Hepatocyte (in vitro differentiated cells): Measurements from ENCODE around the gene TUBB6. TPM values are rescaled to one million over a fixed set of nuclear protein-coding genes. Genes with fewer than 3 reads are reported as not detected.

Experiments used
- DNase-seq: peaks from one replicate; pipeline ENCODE4 v3.0.0-alpha.2; 2016; ENCODE audit warnings: low spot score
- H2AFZ ChIP-seq: fragments of 200-600 bp; sonication (generic); 2 replicates; pipeline ENCODE4 v1.6.0; 2016; ENCODE audit warnings: antibody characterized with exemption, mild to moderate bottlenecking
- H3K27ac ChIP-seq: fragments of 200-600 bp; sonication (generic); 2 replicates; pipeline ENCODE4 v1.5.1; 2016; ENCODE audit warnings: mild to moderate bottlenecking
- H3K27me3 ChIP-seq: fragments of 200-600 bp; sonication (generic); 2 replicates; pipeline ENCODE4 v1.6.1; 2016
- H3K36me3 ChIP-seq: fragments of 200-600 bp; sonication (generic); replicated peaks from 2 replicates; pipeline ENCODE4 v1.5.1; 2016; ENCODE audit warnings: low read depth; ENCODE audit not compliant: insufficient read depth
- H3K4me1 ChIP-seq: fragments of 200-600 bp; sonication (generic); 2 replicates; pipeline ENCODE4 v1.5.1; 2016; ENCODE audit warnings: mild to moderate bottlenecking, moderate library complexity; ENCODE audit not compliant: insufficient read depth
- H3K4me2 ChIP-seq: fragments of 200-600 bp; sonication (generic); 2 replicates; pipeline ENCODE4 v1.6.0; 2016
- H3K4me3 ChIP-seq: fragments of 200-600 bp; sonication (generic); 2 replicates; pipeline ENCODE4 v1.5.1; 2016; ENCODE audit warnings: mild to moderate bottlenecking
- H3K79me2 ChIP-seq: fragments of 200-600 bp; sonication (generic); 2 replicates; pipeline ENCODE4 v1.6.0; 2017; ENCODE audit warnings: mild to moderate bottlenecking
- H3K9me2 ChIP-seq: fragments of 200-600 bp; sonication (generic); replicated peaks from 2 replicates; pipeline ENCODE4 v1.6.0; 2017; ENCODE audit warnings: mild to moderate bottlenecking; ENCODE audit not compliant: insufficient read depth
- H3K9me3 ChIP-seq: fragments of 200-600 bp; sonication (generic); 2 replicates; pipeline ENCODE4 v1.5.1; 2016; ENCODE audit warnings: low read depth, mild to moderate bottlenecking
- H4K20me1 ChIP-seq: fragments of 200-600 bp; sonication (generic); 2 replicates; pipeline ENCODE4 v1.6.0; 2016; ENCODE audit warnings: mild to moderate bottlenecking; ENCODE audit not compliant: insufficient read depth, poor library complexity, severe bottlenecking
- CTCF ChIP-seq: fragments of 200-600 bp; sonication (generic); IDR thresholded peaks from 2 replicates; pipeline ENCODE4 v1.5.1; 2016; ENCODE audit warnings: antibody characterized with exemption, mild to moderate bottlenecking; ENCODE audit not compliant: poor library complexity
- EZH2 ChIP-seq: fragments of 200-600 bp; sonication (generic); IDR thresholded peaks from 2 replicates; pipeline ENCODE4 v1.6.1; 2016; ENCODE audit warnings: antibody characterized with exemption, mild to moderate bottlenecking, borderline replicate concordance
- EZH2phosphoT487 ChIP-seq: fragments of 200-600 bp; sonication (generic); IDR thresholded peaks from one replicate; pipeline ENCODE4 v1.6.1; 2018; ENCODE audit warnings: antibody characterized with exemption, mild to moderate bottlenecking, low read depth, moderate library complexity; ENCODE audit not compliant: unreplicated experiment, severe bottlenecking
- WGBS: methylation state at CpG from one replicate; pipeline ENCODE4 v1.1.6; 2016; ENCODE audit warnings: low lambda C conversion rate; ENCODE audit errors: missing lambda C conversion rate; 5-methylcytosine and 5-hydroxymethylcytosine counted together
- polyA plus RNA-seq: library from polyadenylated mRNA; unstranded; fragments of >200 nt; fragmentation: Nextera tagmentation; extraction: Ambion mirVana; gene quantifications from 2 replicates; pipeline ENCODE4 v1.2.1, GENCODE V29; 2016
- total RNA-seq: library from RNA; depleted of rRNA; stranded (reverse); fragments of >200 nt; gene quantifications from 2 replicates; pipeline ENCODE4 v1.2.3, GENCODE V29; 2014

Gene TUBB6
- total and polyA plus RNA-seq, 2 experiments from 2014 or later, result 68.6 to 96.3 TPM

- Histone ChIP-seq H3K27ac (no peak overlapping the region), H3K4me2 (no peak overlapping the region), H3K79me2 (no peaks in the 10 kb centered on the region), H3K4me3 (no peak overlapping the region), H3K27me3 (peaks cover 7% of the 10 kb centered on the region), H3K4me1 (peaks cover 21% of the 10 kb centered on the region), H3K9me2 (no peaks in the 10 kb centered on the region), H4K20me1 (no peaks in the 10 kb centered on the region), H3K9me3 (no peaks in the 10 kb centered on the region), H2AFZ (no peak overlapping the region), H3K36me3 (no peaks in the 10 kb centered on the region)
- TF ChIP-seq CTCF (no peak), EZH2 (no peak), EZH2phosphoT487 (no peak)
- no peak for DNase-seq
- 20% methylated on average over 1 of the region's 1 CpG for WGBS
Observed at GRCh38 chr18:12283666-12284065, 24.4 kb upstream of the TUBB6 start.

- Histone ChIP-seq H3K27me3 (peaks cover 11% of the 10 kb centered on the region), H3K27ac (no peak overlapping the region)
- peak; percentile 49 for DNase-seq
Observed at GRCh38 chr18:12287131-12287681, 20.8 kb upstream of the TUBB6 start.

GRCh38 chr18:12287684-12288402 lies 20.2 kb upstream of the TUBB6 start:
- Histone ChIP-seq H3K27me3 (peaks cover 11% of the 10 kb centered on the region), H3K9me3 (no peaks in the 10 kb centered on the region), H3K4me1 (peaks cover 14% of the 10 kb centered on the region), H3K36me3 (no peaks in the 10 kb centered on the region), H2AFZ (peak overlapping the region; percentile 62), H3K79me2 (no peaks in the 10 kb centered on the region), H3K4me2 (peak overlapping the region; percentile 92), H3K9me2 (no peaks in the 10 kb centered on the region), H3K4me3 (peak overlapping the region; percentile 47), H3K27ac (peak overlapping the region; percentile 46), H4K20me1 (no peaks in the 10 kb centered on the region)
- TF ChIP-seq EZH2phosphoT487, result no peak
- TF ChIP-seq EZH2, result no peak
- peak; percentile 84 for DNase-seq
- WGBS, result 2% methylated on average over 33 of the region's 41 CpGs

More at GRCh38 chr18:12287131-12287681, 20.8 kb upstream of the TUBB6 start:
- 17% methylated on average over 24 of the region's 37 CpGs for WGBS
- H3K36me3 ChIP-seq, result no peaks in the 10 kb centered on the region
- peaks cover 14% of the 10 kb centered on the region for H3K4me1 ChIP-seq
- peak overlapping the region; percentile 62 for H2AFZ ChIP-seq
- peak overlapping the region; percentile 47 for H3K4me3 ChIP-seq
- H4K20me1 ChIP-seq, result no peaks in the 10 kb centered on the region
- TF ChIP-seq EZH2 (no peak), EZH2phosphoT487 (no peak), CTCF (no peak)
- peak overlapping the region; percentile 92 for H3K4me2 ChIP-seq
- no peaks in the 10 kb centered on the region for H3K9me3 ChIP-seq
- no peaks in the 10 kb centered on the region for H3K79me2 ChIP-seq
- no peaks in the 10 kb centered on the region for H3K9me2 ChIP-seq

GRCh38 chr18:12288403-12288755 lies 19.7 kb upstream of the TUBB6 start:
- Histone ChIP-seq H3K36me3 (no peaks in the 10 kb centered on the region), H3K4me3 (peak overlapping the region; percentile 47), H3K9me2 (no peaks in the 10 kb centered on the region), H4K20me1 (no peaks in the 10 kb centered on the region), H3K27me3 (peaks cover 11% of the 10 kb centered on the region), H3K4me2 (peak overlapping the region; percentile 92), H3K4me1 (peaks cover 14% of the 10 kb centered on the region), H3K27ac (no peak overlapping the region), H2AFZ (peak overlapping the region; percentile 62), H3K9me3 (no peaks in the 10 kb centered on the region), H3K79me2 (no peaks in the 10 kb centered on the region)
- 8% methylated on average over 10 of the region's 10 CpGs for WGBS
- no peak for DNase-seq
- TF ChIP-seq CTCF (no peak), EZH2 (no peak), EZH2phosphoT487 (no peak)
